IgD-negative memory B cell (primary cell): ENCODE measurements around the gene MCHR2. TPM values are rescaled to one million over a fixed set of nuclear protein-coding genes. Genes with fewer than 3 reads are reported as not detected.

Experiments
- H3K27ac Mint-ChIP-seq, 3 donors: one replicate each; pipeline ENCODE4 v1.8.0; 2020 to 2022; ENCODE audit warnings: mild to moderate bottlenecking in 3 of 3, mixed read lengths in 3 of 3, moderate library complexity in 1 of 3
- H3K27me3 Mint-ChIP-seq: one replicate; pipeline ENCODE4 v1.8.0; 2021; ENCODE audit warnings: mixed read lengths
- H3K36me3 Mint-ChIP-seq: one replicate; pipeline ENCODE4 v1.8.0; 2020; ENCODE audit warnings: mild to moderate bottlenecking, mixed read lengths
- H3K4me1 Mint-ChIP-seq, 3 donors: one replicate each; pipeline ENCODE4 v1.8.0; 2020 to 2022; ENCODE audit warnings: mixed read lengths in 3 of 3, mild to moderate bottlenecking in 1 of 3
- H3K4me3 Mint-ChIP-seq, 4 donors: one replicate each; pipeline ENCODE4 v1.8.0; 2020 to 2022; ENCODE audit warnings: mild to moderate bottlenecking in 4 of 4, mixed read lengths in 4 of 4, moderate library complexity in 3 of 4
- H3K9me3 Mint-ChIP-seq, 3 donors: one replicate each; pipeline ENCODE4 v1.8.0; 2020 to 2021; ENCODE audit warnings: mixed read lengths in 3 of 3, mild to moderate bottlenecking in 1 of 3
- polyA plus RNA-seq: library from polyadenylated mRNA; unstranded; fragments of 300-500 nt; fragmentation: Illumina TruSeq; gene quantifications from one replicate; pipeline ENCODE4 v1.2.3, GENCODE V29; 2021

MCHR2 gene
- polyA plus RNA-seq, 1 donor from 2014 or later, result not detected

DNA sequence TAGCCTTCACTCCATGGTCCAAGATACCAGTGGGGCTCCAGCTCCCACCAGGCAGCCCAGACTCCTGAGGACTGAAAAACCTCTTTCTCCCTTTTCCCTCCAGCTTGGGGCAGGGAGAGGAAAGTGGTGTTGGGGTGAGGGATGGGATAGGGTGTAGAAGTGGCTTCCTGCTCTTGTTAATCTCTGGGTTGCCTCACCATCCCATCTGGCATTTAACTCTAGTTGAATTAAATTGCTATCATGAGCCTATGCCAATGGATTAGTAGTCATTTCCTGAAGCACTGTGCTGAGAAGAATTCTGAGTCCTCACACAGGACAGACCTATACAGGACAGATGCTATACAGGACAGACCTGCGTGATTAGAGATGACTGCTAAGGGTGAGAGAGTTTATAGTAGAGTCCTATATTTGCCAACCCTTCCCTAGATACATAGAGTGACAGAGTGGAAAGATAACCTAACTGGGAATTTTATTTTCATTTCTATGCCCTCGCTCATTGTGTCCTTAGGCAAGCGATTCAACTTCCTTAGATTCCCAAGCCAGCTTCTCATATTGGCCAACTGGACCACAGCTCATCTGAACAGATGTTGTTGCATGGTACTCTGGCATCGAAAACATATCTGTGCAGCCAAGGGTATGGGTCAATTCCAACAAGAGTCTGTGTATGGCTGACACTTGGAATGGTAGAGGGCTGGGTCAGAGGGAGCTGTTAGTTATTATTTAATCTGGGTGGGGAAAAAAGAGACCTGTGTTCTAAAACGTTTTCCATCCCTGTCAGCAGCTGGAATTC lies 42.8 kb downstream of the MCHR2 start:
- no peak overlapping the region for H3K27ac Mint-ChIP-seq
- no peaks in the 10 kb centered on the region for H3K36me3 Mint-ChIP-seq
- H3K4me3 Mint-ChIP-seq, result no peak overlapping the region
- H3K27me3 Mint-ChIP-seq, result no peaks in the 10 kb centered on the region
- no peaks in the 10 kb centered on the region for H3K9me3 Mint-ChIP-seq
- H3K4me1 Mint-ChIP-seq, result no peaks in the 10 kb centered on the region

DNA sequence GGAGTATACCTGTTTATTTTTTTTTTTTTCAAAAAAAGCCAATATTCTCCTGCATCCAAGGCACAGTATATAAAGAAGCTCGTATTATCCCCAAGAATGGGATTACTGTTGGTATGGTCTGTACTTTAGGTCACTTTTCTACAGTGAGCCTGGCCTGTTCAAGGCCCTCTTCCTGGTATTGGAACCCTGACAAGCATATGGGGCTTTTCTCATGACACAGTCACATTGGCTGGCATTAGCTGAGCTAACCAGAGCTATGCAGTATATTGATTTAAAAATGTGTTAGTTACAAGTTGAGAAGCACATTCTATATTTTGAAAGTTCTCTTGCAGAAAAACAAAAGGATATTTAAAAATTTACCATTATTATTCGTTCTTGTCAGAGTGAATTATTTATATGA lies 48.0 kb downstream of the MCHR2 start:
- Mint-ChIP-seq H3K9me3 (no peaks in the 10 kb centered on the region), H3K27me3 (peaks cover 3% of the 10 kb centered on the region), H3K36me3 (no peaks in the 10 kb centered on the region), H3K4me3 (no peak overlapping the region), H3K4me1 (no peaks in the 10 kb centered on the region), H3K27ac (no peak overlapping the region)

DNA sequence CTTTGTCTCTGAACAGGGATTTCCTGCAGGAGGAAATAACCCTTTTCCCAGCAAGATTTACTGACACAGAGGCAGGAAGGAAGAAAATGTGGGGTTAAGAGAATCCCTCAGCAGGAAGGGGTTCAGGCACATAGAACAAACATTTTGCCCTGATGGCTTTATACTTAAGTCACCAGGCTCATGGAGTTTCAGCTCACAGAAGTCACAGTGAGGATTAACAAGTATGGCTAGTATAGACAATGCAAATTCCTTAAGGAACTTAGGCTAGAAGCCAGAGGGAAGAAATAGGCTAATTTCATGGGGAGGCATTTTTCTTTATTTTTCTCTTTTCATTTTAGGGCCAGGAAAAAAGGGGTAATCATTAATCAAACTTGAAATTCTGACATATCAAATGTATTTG lies 50.2 kb downstream of the MCHR2 start:
- Mint-ChIP-seq H3K9me3 (no peaks in the 10 kb centered on the region), H3K27me3 (peaks cover 3% of the 10 kb centered on the region), H3K36me3 (no peaks in the 10 kb centered on the region), H3K27ac (no peak overlapping the region), H3K4me3 (no peak overlapping the region), H3K4me1 (no peaks in the 10 kb centered on the region)

DNA sequence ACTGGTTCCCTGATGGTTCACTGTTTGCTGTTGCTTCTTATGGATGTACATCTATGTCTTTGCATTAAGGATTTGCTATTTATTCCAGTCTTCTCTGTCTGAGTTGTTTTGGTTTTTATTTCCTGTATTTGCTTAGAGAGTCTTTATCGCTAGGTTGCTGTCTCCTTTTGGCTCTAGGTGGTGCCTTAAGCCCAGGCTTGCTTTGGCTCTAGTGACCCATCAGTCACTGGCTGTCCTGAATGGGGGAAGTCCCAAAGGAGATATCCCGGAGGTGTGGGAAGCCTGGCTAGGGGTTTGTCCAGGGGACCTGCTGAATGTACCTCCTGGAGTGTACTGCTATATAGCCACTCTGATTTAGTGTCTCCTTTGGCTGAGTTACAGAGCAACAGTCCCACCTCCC lies 53.4 kb downstream of the MCHR2 start:
- Mint-ChIP-seq H3K27ac (no peak overlapping the region), H3K36me3 (no peaks in the 10 kb centered on the region), H3K4me1 (no peaks in the 10 kb centered on the region), H3K9me3 (no peaks in the 10 kb centered on the region), H3K27me3 (peaks cover 3% of the 10 kb centered on the region), H3K4me3 (no peak overlapping the region)

DNA sequence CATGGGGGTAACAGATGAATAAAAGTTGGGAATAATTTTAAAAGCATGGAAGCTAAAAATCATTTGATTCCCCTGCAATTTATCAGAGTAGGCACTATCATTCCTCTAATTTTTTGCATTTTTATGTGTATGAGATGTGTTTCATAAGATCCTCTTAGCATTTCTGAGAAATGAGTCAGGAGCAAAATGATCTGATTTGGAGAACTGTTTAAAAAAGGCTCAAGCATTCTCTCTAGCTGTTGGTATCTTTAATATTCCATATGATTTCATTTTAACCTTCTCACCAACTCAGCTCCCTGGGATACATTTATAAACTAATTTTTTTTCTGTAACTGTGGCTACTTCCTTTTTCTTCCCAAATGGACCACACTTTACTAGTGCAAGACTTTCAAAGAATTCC lies 60.9 kb downstream of the MCHR2 start:
- H3K27me3 Mint-ChIP-seq, result no peaks in the 10 kb centered on the region
- no peak overlapping the region for H3K4me3 Mint-ChIP-seq
- H3K4me1 Mint-ChIP-seq, result no peaks in the 10 kb centered on the region
- no peak overlapping the region for H3K27ac Mint-ChIP-seq
- peaks cover 2% of the 10 kb centered on the region for H3K36me3 Mint-ChIP-seq
- peaks cover 0 to 2% (median 0%) of the 10 kb centered on the region in 3 donors for H3K9me3 Mint-ChIP-seq

DNA sequence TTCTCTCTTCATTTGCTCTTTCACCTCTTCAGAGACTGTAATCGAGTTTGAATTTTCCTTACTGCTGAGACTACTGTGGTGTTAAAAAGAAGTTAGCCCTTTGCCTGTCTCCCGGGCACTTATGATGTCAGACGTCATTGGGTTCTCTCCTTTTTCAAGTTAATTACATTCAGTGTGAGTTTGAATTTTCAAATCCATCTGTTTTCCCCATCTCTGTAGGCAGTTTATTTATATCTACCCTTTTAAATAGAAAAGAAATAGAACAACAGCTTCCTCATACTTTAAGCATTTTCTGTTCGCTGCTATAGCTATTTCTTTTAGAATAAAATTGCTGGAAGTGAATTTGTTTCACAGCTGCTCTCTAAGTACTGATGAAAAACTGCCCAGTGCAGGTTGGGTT lies 81.4 kb downstream of the MCHR2 start:
- no peaks in the 10 kb centered on the region for H3K4me1 Mint-ChIP-seq
- H3K27ac Mint-ChIP-seq, result no peak overlapping the region
- no peak overlapping the region for H3K4me3 Mint-ChIP-seq
- peaks cover 0 to 3% (median 0%) of the 10 kb centered on the region in 3 donors for H3K9me3 Mint-ChIP-seq
- H3K36me3 Mint-ChIP-seq, result no peaks in the 10 kb centered on the region
- H3K27me3 Mint-ChIP-seq, result peaks cover 1% of the 10 kb centered on the region

DNA sequence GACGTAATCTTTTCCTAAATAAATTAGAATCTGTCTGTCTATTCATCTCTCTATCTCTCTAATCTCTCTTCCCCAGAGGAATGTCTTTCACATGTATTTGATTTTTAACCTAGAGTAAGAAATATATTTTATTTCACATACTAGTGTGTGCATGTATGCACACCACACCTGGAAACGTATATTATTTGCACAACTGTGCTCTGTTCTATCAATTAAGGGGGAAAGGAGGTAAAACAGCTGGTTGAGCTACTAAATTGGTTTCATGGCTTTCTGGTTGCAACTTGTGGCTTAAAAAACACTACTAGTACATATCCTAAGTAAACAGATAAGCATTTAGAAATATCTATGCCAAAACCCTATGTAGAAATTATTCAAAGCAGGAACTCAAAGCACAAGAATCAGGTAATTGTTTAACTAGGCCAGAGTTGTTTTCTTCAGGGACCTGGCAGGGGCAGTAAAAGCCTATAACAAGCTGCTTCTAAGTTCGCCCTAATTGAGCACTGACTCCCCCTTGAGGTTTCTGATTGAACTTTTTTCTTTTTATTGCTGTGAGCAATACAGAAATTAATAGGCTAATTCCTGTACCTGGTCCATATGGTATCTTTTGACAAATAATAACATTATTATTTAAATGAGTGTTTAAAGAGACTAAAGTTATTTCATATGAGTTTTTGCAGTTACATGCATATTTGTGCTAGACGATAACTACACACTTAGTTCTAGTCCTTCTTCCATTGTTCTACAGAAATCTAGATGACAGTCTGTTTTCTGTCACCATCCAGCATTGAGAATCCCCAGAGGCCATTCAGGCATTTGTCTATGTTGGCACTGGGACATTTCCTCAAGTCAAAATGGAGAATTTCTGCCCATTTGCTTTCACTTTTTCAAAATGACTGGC lies 88.6 kb downstream of the MCHR2 start:
- H3K27ac Mint-ChIP-seq, result no peak overlapping the region
- peaks cover 1% of the 10 kb centered on the region for H3K27me3 Mint-ChIP-seq
- H3K4me3 Mint-ChIP-seq, result no peak overlapping the region
- no peaks in the 10 kb centered on the region for H3K36me3 Mint-ChIP-seq
- peaks cover 0 to 2% (median 0%) of the 10 kb centered on the region in 3 donors for H3K9me3 Mint-ChIP-seq
- no peaks in the 10 kb centered on the region for H3K4me1 Mint-ChIP-seq

DNA sequence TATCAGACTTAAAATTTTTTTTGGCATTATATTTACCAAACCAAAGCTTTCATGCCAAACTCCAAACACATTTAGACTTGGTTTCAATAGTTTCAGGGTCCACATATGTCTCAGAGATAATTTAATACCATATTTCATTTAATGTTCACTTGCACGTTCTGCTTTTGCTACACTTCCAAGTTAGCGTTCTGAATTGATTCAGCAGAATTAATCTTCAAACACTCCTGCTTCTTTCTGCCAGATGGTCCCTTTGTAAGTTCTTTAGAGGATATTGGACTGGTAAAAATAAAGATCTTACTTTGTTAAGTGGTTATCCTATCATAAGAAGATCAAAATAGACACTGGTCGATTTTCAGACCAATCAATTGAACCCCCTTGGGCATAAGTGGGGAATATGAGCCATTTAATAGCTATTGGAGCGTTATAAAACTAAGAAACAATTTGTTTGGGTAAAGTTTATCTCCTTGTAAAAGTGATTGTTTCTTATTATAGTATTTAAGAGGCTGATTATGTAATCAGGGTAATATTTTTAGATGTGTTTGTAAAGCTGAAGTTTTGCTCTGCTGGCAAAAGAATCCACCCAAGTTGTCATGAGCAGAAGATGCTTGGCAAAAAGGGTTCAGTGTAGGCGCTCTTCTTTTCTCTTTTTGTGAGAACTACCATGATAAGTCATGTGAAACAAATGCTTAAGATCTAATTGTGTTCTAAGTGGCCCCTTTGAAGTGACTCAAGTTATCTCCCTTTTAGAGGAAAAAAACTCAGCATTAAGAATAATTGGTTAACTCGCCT lies 92.2 kb downstream of the MCHR2 start:
- Mint-ChIP-seq H3K4me3 (no peak overlapping the region), H3K27ac (no peak overlapping the region), H3K36me3 (no peaks in the 10 kb centered on the region), H3K9me3 (no peaks in the 10 kb centered on the region), H3K4me1 (no peaks in the 10 kb centered on the region), H3K27me3 (peaks cover 2% of the 10 kb centered on the region)

DNA sequence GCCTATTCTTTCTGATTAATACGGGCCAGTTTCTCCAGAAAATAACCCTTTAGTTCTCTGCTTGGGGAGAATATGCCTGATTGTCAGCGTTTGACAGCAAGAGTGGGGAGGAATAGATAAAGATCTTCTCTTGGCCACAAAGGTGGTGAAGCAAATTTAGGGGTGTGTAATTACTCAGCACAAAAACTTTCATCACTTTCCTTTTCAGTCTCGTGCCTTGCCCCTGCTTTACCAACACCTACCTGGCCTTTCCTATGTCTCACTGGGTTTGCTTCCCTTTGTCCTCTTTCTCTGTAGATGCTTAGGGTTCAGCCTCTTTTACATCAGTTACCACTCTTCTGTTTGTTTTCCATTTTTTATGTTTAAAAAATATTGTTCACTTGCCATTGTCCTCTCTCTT lies 99.2 kb downstream of the MCHR2 start:
- Mint-ChIP-seq H3K4me3 (no peak overlapping the region), H3K4me1 (no peaks in the 10 kb centered on the region), H3K27ac (no peak overlapping the region), H3K27me3 (peaks cover 2% of the 10 kb centered on the region), H3K9me3 (no peaks in the 10 kb centered on the region), H3K36me3 (no peaks in the 10 kb centered on the region)

DNA sequence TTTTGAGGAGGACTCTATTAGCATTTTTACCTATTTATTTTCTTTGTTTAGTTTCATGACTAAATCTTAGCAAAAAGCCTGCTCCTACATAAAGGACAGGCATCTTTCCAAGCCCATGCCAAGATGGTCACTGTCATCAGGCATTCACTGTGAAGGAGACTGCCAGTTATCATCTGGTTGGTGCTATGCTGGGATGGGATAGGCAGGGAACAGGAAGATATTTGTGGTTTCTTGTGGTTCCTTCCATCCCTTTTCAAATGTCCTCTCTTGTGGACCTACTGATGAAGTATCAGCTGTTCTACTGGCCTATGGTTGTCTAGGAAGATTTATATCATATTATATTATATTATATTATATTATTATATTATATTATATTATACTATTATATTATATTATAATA lies 107.0 kb downstream of the MCHR2 start:
- Mint-ChIP-seq H3K36me3 (no peaks in the 10 kb centered on the region), H3K9me3 (no peaks in the 10 kb centered on the region), H3K4me3 (no peak overlapping the region), H3K27ac (no peak overlapping the region), H3K4me1 (no peaks in the 10 kb centered on the region), H3K27me3 (peaks cover 2% of the 10 kb centered on the region)

DNA sequence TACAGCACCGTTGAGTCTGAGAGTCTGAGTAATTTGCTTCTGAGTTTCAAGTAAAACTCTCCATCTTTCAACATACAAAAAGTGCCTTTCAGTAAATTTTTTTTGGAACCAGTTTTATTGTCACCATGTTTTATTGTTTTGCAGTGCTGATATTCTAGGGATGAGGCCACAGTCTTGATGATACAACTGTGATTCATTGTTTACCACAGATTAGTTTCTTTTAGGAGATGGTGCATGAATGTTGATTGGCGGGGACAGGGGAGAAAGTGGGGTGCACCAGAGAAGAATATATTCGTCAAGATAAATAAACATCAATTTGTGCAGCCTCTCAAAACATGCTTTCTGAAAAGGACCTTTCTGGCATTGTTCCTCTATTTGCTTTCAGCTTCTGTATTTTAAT lies 109.0 kb downstream of the MCHR2 start:
- Mint-ChIP-seq H3K9me3 (no peaks in the 10 kb centered on the region), H3K4me1 (no peaks in the 10 kb centered on the region), H3K27me3 (peaks cover 2% of the 10 kb centered on the region), H3K4me3 (no peak overlapping the region), H3K36me3 (no peaks in the 10 kb centered on the region), H3K27ac (no peak overlapping the region)

DNA sequence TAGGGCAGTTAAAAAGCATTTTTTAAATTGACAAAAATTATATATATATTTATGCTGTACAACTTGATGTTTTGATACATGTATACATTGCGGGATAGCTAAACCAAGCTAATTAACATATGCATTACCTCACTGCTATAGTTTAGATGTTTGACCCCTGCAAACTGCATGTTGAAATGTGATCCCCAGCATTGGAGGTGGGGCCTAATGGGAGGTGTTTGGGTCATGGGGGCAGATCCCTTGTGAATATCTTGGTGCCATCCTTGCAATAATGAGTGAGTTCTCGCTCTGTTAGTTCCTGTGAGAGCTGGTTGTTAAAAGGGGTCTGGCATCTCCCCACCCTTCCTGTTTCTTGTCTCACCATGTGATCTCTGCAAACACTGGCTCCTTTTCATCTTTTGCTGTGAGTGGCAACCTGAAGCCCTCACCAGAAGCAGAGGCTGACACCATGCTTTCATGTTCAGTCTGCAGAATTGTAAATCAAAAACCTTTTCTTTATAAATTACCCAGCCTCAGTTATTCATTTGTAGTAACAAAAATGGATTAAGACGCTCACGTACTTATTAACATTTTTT lies 111.8 kb downstream of the MCHR2 start:
- no peak overlapping the region for H3K4me3 Mint-ChIP-seq
- no peak overlapping the region for H3K27ac Mint-ChIP-seq
- H3K4me1 Mint-ChIP-seq, result no peaks in the 10 kb centered on the region
- no peaks in the 10 kb centered on the region for H3K9me3 Mint-ChIP-seq
- H3K27me3 Mint-ChIP-seq, result peaks cover 2% of the 10 kb centered on the region
- no peaks in the 10 kb centered on the region for H3K36me3 Mint-ChIP-seq

DNA sequence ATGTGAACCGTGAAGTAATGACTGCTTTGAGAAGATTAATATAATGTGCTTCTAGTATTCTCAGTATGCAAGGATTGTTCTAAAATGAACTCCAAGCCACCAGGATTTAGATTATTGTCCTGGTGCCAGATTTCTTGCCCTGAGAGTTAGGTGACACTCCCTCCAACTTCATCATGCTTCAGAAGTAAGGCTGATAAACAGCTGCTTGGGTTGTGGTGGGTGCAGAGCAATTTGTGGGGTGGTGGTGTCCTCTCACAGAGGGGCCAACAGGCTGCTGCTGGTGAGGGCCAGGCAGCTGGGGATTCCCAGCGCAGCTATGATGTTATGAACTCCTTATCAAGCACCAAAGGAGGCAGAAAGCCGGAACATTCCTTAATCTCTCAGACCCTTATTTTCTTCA lies 114.6 kb downstream of the MCHR2 start:
- Mint-ChIP-seq H3K27me3 (no peaks in the 10 kb centered on the region), H3K27ac (no peak overlapping the region), H3K4me3 (no peak overlapping the region), H3K36me3 (no peaks in the 10 kb centered on the region), H3K9me3 (no peaks in the 10 kb centered on the region), H3K4me1 (no peaks in the 10 kb centered on the region)

DNA sequence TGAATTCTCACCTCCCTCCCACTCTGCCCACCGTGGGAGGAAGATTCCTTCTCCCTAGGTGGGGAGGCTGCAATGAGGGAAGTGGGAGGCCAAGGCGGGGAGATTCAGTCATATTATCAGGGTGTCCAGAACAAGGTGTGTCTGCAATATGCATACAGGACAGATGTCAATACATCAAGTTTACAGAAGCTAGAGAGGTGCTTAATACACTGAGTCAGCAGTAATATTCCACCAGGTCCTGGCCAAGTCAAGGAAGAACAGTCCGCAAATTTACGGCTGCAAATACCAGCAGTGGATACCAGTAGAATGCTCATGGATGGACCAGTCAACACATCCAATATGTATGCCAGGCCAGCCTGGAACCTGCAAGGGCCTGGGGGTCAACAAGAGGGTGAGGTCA lies 119.0 kb downstream of the MCHR2 start:
- H3K27me3 Mint-ChIP-seq, result peaks cover 2% of the 10 kb centered on the region
- H3K4me3 Mint-ChIP-seq, result no peak overlapping the region
- no peaks in the 10 kb centered on the region for H3K36me3 Mint-ChIP-seq
- no peaks in the 10 kb centered on the region for H3K9me3 Mint-ChIP-seq
- no peak overlapping the region for H3K27ac Mint-ChIP-seq
- H3K4me1 Mint-ChIP-seq, result no peaks in the 10 kb centered on the region

DNA sequence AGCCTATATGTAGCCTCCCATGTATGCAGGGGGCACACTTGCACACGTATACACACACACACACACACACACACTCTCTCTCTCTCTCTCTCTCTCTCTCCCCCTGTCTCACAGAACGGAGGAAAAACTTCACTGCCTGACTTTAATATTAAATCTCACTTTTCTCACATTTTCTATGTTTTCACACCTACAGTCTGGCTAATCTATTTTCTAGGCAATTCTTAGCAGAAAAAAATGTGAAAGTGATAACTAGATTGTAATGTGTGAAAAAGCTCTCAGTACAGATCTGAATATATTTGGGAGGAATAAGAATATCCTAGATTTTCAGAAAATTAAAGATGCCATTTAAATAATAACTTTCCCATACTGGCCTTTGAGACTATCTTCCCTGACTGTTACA lies 120.9 kb downstream of the MCHR2 start:
- no peak overlapping the region for H3K27ac Mint-ChIP-seq
- H3K27me3 Mint-ChIP-seq, result peaks cover 9% of the 10 kb centered on the region
- no peaks in the 10 kb centered on the region for H3K9me3 Mint-ChIP-seq
- peaks cover 0 to 4% (median 0%) of the 10 kb centered on the region in 3 donors for H3K4me1 Mint-ChIP-seq
- H3K4me3 Mint-ChIP-seq, result no peak overlapping the region
- no peaks in the 10 kb centered on the region for H3K36me3 Mint-ChIP-seq
